ENCODE measurements around the gene PTPN11. TPM values are rescaled to one million over a fixed set of nuclear protein-coding genes. Genes with fewer than 3 reads are reported as not detected.

Gene PTPN11
- total RNA-seq, 1 experiment from 2014 or later: 121 TPM

DNA sequence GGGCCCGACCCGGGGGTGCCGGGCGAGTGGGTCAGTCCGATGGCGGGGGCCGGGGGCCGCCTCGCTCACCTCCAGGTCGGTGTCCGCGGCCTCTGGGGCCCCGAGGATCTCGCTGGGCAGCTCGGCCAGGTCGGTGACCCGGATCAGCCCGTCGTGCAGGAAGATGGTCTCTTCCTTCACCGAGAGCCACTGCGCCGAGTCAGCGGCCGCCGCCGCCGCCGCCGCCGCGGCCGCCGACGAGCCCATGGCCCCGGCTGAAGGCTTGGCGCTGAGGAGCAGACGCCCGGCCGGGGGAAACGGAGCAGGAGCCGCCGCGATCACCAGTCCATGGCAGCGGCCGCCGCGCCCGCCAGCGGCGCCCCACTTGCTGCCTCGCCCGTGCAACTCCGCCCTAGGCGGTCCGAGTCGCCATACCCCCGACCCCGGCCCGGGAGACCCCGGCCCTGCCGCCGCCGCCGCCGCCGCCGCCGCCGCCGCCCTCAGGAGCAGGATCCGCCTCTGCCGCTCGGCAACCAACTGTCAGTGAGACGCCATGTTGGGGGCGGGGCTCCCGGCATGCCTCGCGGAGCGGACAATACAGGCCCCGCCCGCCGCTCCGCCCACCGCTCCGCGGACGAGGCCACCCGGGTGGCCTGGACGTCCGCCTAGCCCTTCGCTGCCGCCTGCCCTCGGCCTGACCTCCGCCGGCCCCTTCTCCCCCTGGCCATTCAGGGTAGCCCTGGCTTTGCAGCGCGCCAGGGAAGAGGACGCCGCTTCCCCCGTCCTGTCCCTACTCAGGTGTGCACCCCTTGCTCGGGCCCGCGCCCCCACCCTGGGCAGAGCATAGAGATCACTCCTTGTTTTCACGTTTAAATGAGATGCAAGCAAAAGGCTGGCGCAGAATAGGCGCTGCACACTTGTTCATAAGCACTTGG is 36.6 kb upstream of the PTPN11 start, which contains the start of gene HECTD4:
Gene HECTD4, minus strand, starts transcription at position 549 of the 914 bp plus-strand sequence. Its CDS starts 303 bp downstream, at position 246.
- no peak for TF ChIP-seq EZH2 (IDR thresholded peaks at IDR 0.05; ENCODE audit: low read length, unreplicated experiment)
- TF ChIP-seq EZH2phosphoT487 (IDR thresholded peaks at IDR 0.05; ENCODE audit: borderline replicate concordance, low read length): no peak
- TF ChIP-seq, protein P1, sequence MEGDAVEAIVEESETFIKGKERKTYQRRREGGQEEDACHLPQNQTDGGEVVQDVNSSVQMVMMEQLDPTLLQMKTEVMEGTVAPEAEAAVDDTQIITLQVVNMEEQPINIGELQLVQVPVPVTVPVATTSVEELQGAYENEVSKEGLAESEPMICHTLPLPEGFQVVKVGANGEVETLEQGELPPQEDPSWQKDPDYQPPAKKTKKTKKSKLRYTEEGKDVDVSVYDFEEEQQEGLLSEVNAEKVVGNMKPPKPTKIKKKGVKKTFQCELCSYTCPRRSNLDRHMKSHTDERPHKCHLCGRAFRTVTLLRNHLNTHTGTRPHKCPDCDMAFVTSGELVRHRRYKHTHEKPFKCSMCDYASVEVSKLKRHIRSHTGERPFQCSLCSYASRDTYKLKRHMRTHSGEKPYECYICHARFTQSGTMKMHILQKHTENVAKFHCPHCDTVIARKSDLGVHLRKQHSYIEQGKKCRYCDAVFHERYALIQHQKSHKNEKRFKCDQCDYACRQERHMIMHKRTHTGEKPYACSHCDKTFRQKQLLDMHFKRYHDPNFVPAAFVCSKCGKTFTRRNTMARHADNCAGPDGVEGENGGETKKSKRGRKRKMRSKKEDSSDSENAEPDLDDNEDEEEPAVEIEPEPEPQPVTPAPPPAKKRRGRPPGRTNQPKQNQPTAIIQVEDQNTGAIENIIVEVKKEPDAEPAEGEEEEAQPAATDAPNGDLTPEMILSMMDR (conservative IDR thresholded peaks at IDR 0.05; ENCODE audit: low read depth, low read length): no peak
- peak within 1 kb of the TSS; percentile 3; the same call in 1 of the 2 replicates for H3K27ac ChIP-seq (ENCODE audit: low read length)
- BruUV-seq (replicated peaks): no TSS peak
- H3K9ac ChIP-seq (ENCODE audit: low read length): peak within 1 kb of the TSS; percentile 81
- no peaks in the 10 kb centered on the region for H3K9me3 ChIP-seq (ENCODE audit: low read length)
- no peaks in the 10 kb centered on the region for H3K36me3 ChIP-seq (ENCODE audit: low read depth, low read length)
- intact Hi-C loops (cut with micrococcal nuclease): loop anchor here (2.0 to 10.0 kb wide), 2 partner anchors 41 to 367 kb away; partner anchors contain the start of genes ERP29 and TMEM116
- H3K27me3 ChIP-seq (ENCODE audit: low read length): no peaks in the 10 kb centered on the region
- H3K4me1 ChIP-seq (ENCODE audit: insufficient read depth, low read length): peaks cover 17% of the 10 kb centered on the region
- no peaks in the 10 kb centered on the region for H4K20me1 ChIP-seq (ENCODE audit: low read length)
- ChIA-PET CTCF (no interaction called here), POLR2A (ENCODE audit: unreplicated experiment) (interaction anchor here (0.6 kb wide), 1 partner anchor 1649 kb away, joined by 3 read pairs; no protein-coding TSS in a partner anchor)
- H3K9me2 ChIP-seq (replicated peaks; ENCODE audit: low read length): no peaks in the 10 kb centered on the region
- H3K4me2 ChIP-seq (ENCODE audit: low read length): peak within 1 kb of the TSS; percentile 96
- peak within 1 kb of the TSS; percentile 90 for H3K4me3 ChIP-seq (ENCODE audit: low read length)
- peak; percentile 90 for ATAC-seq
- peak within 1 kb of the TSS; percentile 99 for H2AFZ ChIP-seq (ENCODE audit: low read length)
- DNase-seq: peak; percentile 98
- H3K79me2 ChIP-seq (ENCODE audit: low read length): peaks cover 48% of the 10 kb centered on the region
- no peaks in the 10 kb centered on the region for H3F3A ChIP-seq (ENCODE audit: low read length, unreplicated experiment)

DNA sequence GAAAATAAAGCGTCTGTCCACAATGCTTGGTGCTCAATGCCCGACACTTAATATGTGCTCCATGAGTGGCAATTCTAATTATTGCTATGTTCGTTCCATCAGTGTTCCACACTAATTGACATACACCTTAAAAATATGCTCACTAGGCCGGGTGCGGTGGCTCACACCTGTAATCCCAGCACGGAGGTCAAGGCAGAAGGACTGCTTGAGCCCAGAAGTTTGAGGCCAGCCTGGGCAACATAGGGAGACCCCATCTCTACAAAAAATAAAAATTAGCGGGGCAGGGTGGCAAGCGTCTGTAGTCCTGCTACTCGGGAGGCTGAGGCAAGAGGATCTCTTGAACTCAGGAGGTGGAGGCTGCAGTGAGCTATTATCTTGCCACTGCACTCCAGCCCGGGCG is 35.9 kb upstream of the PTPN11 start:
- Histone ChIP-seq H3K36me3 (ENCODE audit: low read depth, low read length) (no peaks in the 10 kb centered on the region), H3K9ac (ENCODE audit: low read length) (peak overlapping the region; percentile 81), H3K9me2 (replicated peaks; ENCODE audit: low read length) (no peaks in the 10 kb centered on the region), H3K79me2 (ENCODE audit: low read length) (peaks cover 41% of the 10 kb centered on the region), H2AFZ (ENCODE audit: low read length) (peak overlapping the region; percentile 99), H3K4me3 (ENCODE audit: low read length) (peak overlapping the region; percentile 90), H4K20me1 (ENCODE audit: low read length) (no peaks in the 10 kb centered on the region), H3K9me3 (ENCODE audit: low read length) (no peaks in the 10 kb centered on the region), H3F3A (ENCODE audit: low read length, unreplicated experiment) (no peaks in the 10 kb centered on the region), H3K4me1 (ENCODE audit: insufficient read depth, low read length) (peaks cover 17% of the 10 kb centered on the region), H3K27me3 (ENCODE audit: low read length) (no peaks in the 10 kb centered on the region), H3K4me2 (ENCODE audit: low read length) (peak overlapping the region; percentile 96), H3K27ac (ENCODE audit: low read length) (no peak overlapping the region)
- BruUV-seq (replicated peaks): TSS peak; percentile 71
- ChIA-PET POLR2A (ENCODE audit: unreplicated experiment) (no interaction called here), CTCF (no interaction called here)
- DNase-seq: no peak
- TF ChIP-seq EZH2phosphoT487 (IDR thresholded peaks at IDR 0.05; ENCODE audit: borderline replicate concordance, low read length) (no peak), EZH2 (IDR thresholded peaks at IDR 0.05; ENCODE audit: low read length, unreplicated experiment) (no peak)
- TF ChIP-seq, protein P1 (conservative IDR thresholded peaks at IDR 0.05; ENCODE audit: low read depth, low read length): no peak
- ATAC-seq: no peak
- intact Hi-C loops (cut with micrococcal nuclease): loop anchor here (2.0 to 10.0 kb wide), 2 partner anchors 42 to 368 kb away; partner anchors contain the start of genes ERP29 and TMEM116

All from PC-3 (cell line).